ENCODE data around the gene NRXN3. TPM values are rescaled to one million over a fixed set of nuclear protein-coding genes. Genes with fewer than 3 reads are reported as not detected.

The NRXN3 gene
- total and polyA plus RNA-seq, 2 experiments from 2014 or later: 0.08 to 0.11 TPM

- Histone ChIP-seq H3K27me3 (replicated peaks; ENCODE audit: insufficient read depth) (no peaks in the 10 kb centered on the region), H4K20me1 (ENCODE audit: insufficient read depth) (no peaks in the 10 kb centered on the region), H3K4me1 (ENCODE audit: insufficient read depth) (no peaks in the 10 kb centered on the region), H3K27ac (no peak overlapping the region), H3K4me2 (ENCODE audit: unreplicated experiment) (no peak overlapping the region), H3K4me3 (no peak overlapping the region), H3K79me2 (ENCODE audit: insufficient read depth) (no peaks in the 10 kb centered on the region), H3K9me3 (ENCODE audit: low read depth) (no peaks in the 10 kb centered on the region), H2AFZ (no peak overlapping the region), H3F3A (ENCODE audit: insufficient read depth) (no peaks in the 10 kb centered on the region), H3K36me3 (ENCODE audit: low read depth) (no peaks in the 10 kb centered on the region), H3K9me2 (ENCODE audit: insufficient read depth) (no peaks in the 10 kb centered on the region), H3K9ac (no peak overlapping the region)
- in situ Hi-C loops (cut with MboI): no loop called here
- WGBS, 2 experiments (ENCODE audit: low coverage in 1 of 2, low lambda C conversion rate in 2 of 2, missing lambda C conversion rate in 2 of 2): 13 to 15% methylated on average over 5 of the region's 5 CpGs
- no peak for DNase-seq
- TF ChIP-seq EZH2 (IDR thresholded peaks at IDR 0.05; ENCODE audit: insufficient read depth, poor library complexity, severe bottlenecking): no peak
- no peak for TF ChIP-seq EZH2phosphoT487 (IDR thresholded peaks at IDR 0.05; ENCODE audit: insufficient read depth, low read depth)
Measured at GRCh38 chr14:79193689-79194477, 1023.7 kb downstream of the NRXN3 start.

GRCh38 chr14:79196216-79196615 lies 1026.0 kb downstream of the NRXN3 start:
- no peaks in the 10 kb centered on the region for H4K20me1 ChIP-seq (ENCODE audit: insufficient read depth)
- no peaks in the 10 kb centered on the region for H3K9me3 ChIP-seq (ENCODE audit: low read depth)
- 7% methylated on average over 1 of the region's 1 CpG for WGBS, 2 experiments (ENCODE audit: low coverage in 1 of 2, low lambda C conversion rate in 2 of 2, missing lambda C conversion rate in 2 of 2)
- H3K4me1 ChIP-seq (ENCODE audit: insufficient read depth): no peaks in the 10 kb centered on the region
- in situ Hi-C loops (cut with MboI): no loop called here
- H3F3A ChIP-seq (ENCODE audit: insufficient read depth): no peaks in the 10 kb centered on the region
- no peaks in the 10 kb centered on the region for H3K79me2 ChIP-seq (ENCODE audit: insufficient read depth)
- H3K9me2 ChIP-seq (ENCODE audit: insufficient read depth): no peaks in the 10 kb centered on the region
- no peaks in the 10 kb centered on the region for H3K36me3 ChIP-seq (ENCODE audit: low read depth)
- H3K27me3 ChIP-seq (replicated peaks; ENCODE audit: insufficient read depth): no peaks in the 10 kb centered on the region
- H3K4me3 ChIP-seq: no peak overlapping the region
- TF ChIP-seq EZH2phosphoT487 (IDR thresholded peaks at IDR 0.05; ENCODE audit: insufficient read depth, low read depth) (no peak), EZH2 (IDR thresholded peaks at IDR 0.05; ENCODE audit: insufficient read depth, poor library complexity, severe bottlenecking) (no peak)
- H3K9ac ChIP-seq: no peak overlapping the region
- no peak overlapping the region for H2AFZ ChIP-seq
- no peak overlapping the region for H3K4me2 ChIP-seq (ENCODE audit: unreplicated experiment)
- H3K27ac ChIP-seq: no peak overlapping the region
- DNase-seq: no peak

GRCh38 chr14:79197516-79197915 lies 1027.3 kb downstream of the NRXN3 start:
- no peaks in the 10 kb centered on the region for H3K27me3 ChIP-seq (replicated peaks; ENCODE audit: insufficient read depth)
- H2AFZ ChIP-seq: no peak overlapping the region
- no peaks in the 10 kb centered on the region for H3K9me3 ChIP-seq (ENCODE audit: low read depth)
- H4K20me1 ChIP-seq (ENCODE audit: insufficient read depth): no peaks in the 10 kb centered on the region
- no peaks in the 10 kb centered on the region for H3K79me2 ChIP-seq (ENCODE audit: insufficient read depth)
- H3K9ac ChIP-seq: no peak overlapping the region
- H3K27ac ChIP-seq: no peak overlapping the region
- DNase-seq: no peak
- H3K36me3 ChIP-seq (ENCODE audit: low read depth): no peaks in the 10 kb centered on the region
- H3K9me2 ChIP-seq (ENCODE audit: insufficient read depth): no peaks in the 10 kb centered on the region
- no peak overlapping the region for H3K4me3 ChIP-seq
- in situ Hi-C loops (cut with MboI): no loop called here
- TF ChIP-seq EZH2 (IDR thresholded peaks at IDR 0.05; ENCODE audit: insufficient read depth, poor library complexity, severe bottlenecking): no peak
- no peak for TF ChIP-seq EZH2phosphoT487 (IDR thresholded peaks at IDR 0.05; ENCODE audit: insufficient read depth, low read depth)
- H3K4me1 ChIP-seq (ENCODE audit: insufficient read depth): no peaks in the 10 kb centered on the region
- no peaks in the 10 kb centered on the region for H3F3A ChIP-seq (ENCODE audit: insufficient read depth)
- no peak overlapping the region for H3K4me2 ChIP-seq (ENCODE audit: unreplicated experiment)
- WGBS, 2 experiments (ENCODE audit: low coverage in 1 of 2, low lambda C conversion rate in 2 of 2, missing lambda C conversion rate in 2 of 2): 46 to 58% methylated on average over 6 of the region's 6 CpGs

GRCh38 chr14:79199217-79199616 lies 1029.0 kb downstream of the NRXN3 start:
- no peak overlapping the region for H3K4me2 ChIP-seq (ENCODE audit: unreplicated experiment)
- TF ChIP-seq EZH2phosphoT487 (IDR thresholded peaks at IDR 0.05; ENCODE audit: insufficient read depth, low read depth) (no peak), EZH2 (IDR thresholded peaks at IDR 0.05; ENCODE audit: insufficient read depth, poor library complexity, severe bottlenecking) (no peak)
- no peaks in the 10 kb centered on the region for H3K4me1 ChIP-seq (ENCODE audit: insufficient read depth)
- H3F3A ChIP-seq (ENCODE audit: insufficient read depth): no peaks in the 10 kb centered on the region
- H3K79me2 ChIP-seq (ENCODE audit: insufficient read depth): no peaks in the 10 kb centered on the region
- no peaks in the 10 kb centered on the region for H3K27me3 ChIP-seq (replicated peaks; ENCODE audit: insufficient read depth)
- H3K4me3 ChIP-seq: no peak overlapping the region
- H3K9me3 ChIP-seq (ENCODE audit: low read depth): no peaks in the 10 kb centered on the region
- H4K20me1 ChIP-seq (ENCODE audit: insufficient read depth): no peaks in the 10 kb centered on the region
- H3K36me3 ChIP-seq (ENCODE audit: low read depth): no peaks in the 10 kb centered on the region
- H3K9ac ChIP-seq: no peak overlapping the region
- 9 to 19% methylated on average over 4 of the region's 4 CpGs for WGBS, 2 experiments (ENCODE audit: low coverage in 1 of 2, low lambda C conversion rate in 2 of 2, missing lambda C conversion rate in 2 of 2)
- H3K27ac ChIP-seq: no peak overlapping the region
- DNase-seq: no peak
- H3K9me2 ChIP-seq (ENCODE audit: insufficient read depth): no peaks in the 10 kb centered on the region
- H2AFZ ChIP-seq: no peak overlapping the region
- in situ Hi-C loops (cut with MboI): no loop called here
